ENCODE measurements around the gene B3GNT4. TPM values are rescaled to one million over a fixed set of nuclear protein-coding genes. Genes with fewer than 3 reads are reported as not detected.

The B3GNT4 gene
- polyA plus RNA-seq, 1 donor from 2014 or later: 1.8 TPM

DNA sequence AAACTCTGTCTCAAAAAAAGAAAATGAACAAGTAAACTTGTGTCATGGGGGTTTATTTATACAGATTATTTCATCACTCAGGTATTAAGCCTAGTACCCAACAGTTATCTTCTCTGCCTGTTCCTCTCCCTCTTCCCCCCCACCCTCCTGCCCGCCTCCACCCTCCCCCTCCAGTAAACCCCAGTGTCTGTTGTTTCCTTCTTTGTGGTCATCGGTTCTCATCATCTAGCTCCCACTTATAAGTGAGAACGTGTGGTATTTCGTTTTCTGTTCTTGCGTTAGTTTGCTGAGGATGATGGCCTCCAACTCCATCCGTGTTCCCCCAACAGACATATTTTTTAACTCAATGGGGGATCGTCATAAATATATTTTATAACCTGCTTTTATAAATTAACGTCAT is 41.8 kb upstream of the B3GNT4 start:
- no peaks in the 10 kb centered on the region for H3F3A ChIP-seq (ENCODE audit: insufficient read depth, low read length, poor library complexity, severe bottlenecking)
- H2AFZ ChIP-seq (ENCODE audit: low read depth, low read length): no peak overlapping the region
- H3K4me3 ChIP-seq (ENCODE audit: low read length): no peak overlapping the region
- no peaks in the 10 kb centered on the region for H3K36me3 ChIP-seq (ENCODE audit: insufficient read depth, low read length)
- H3K9ac ChIP-seq (ENCODE audit: low read length): no peak overlapping the region
- H4K20me1 ChIP-seq (ENCODE audit: insufficient read depth): no peaks in the 10 kb centered on the region
- H3K9me2 ChIP-seq (ENCODE audit: insufficient read depth, low read length): no peaks in the 10 kb centered on the region
- H3K27me3 ChIP-seq (ENCODE audit: insufficient read depth, low read depth, low read length): no peaks in the 10 kb centered on the region
- H3K4me2 ChIP-seq (ENCODE audit: low read length): no peak overlapping the region
- H3K9me3 ChIP-seq (ENCODE audit: low read length): no peaks in the 10 kb centered on the region
- no peaks in the 10 kb centered on the region for H3K79me2 ChIP-seq (replicated peaks; ENCODE audit: insufficient read depth, low read length)
- no peak overlapping the region for H3K27ac ChIP-seq (ENCODE audit: low read length)
- no peak for TF ChIP-seq POLR2AphosphoS5 (IDR thresholded peaks at IDR 0.05)
- TF ChIP-seq, protein P1, sequence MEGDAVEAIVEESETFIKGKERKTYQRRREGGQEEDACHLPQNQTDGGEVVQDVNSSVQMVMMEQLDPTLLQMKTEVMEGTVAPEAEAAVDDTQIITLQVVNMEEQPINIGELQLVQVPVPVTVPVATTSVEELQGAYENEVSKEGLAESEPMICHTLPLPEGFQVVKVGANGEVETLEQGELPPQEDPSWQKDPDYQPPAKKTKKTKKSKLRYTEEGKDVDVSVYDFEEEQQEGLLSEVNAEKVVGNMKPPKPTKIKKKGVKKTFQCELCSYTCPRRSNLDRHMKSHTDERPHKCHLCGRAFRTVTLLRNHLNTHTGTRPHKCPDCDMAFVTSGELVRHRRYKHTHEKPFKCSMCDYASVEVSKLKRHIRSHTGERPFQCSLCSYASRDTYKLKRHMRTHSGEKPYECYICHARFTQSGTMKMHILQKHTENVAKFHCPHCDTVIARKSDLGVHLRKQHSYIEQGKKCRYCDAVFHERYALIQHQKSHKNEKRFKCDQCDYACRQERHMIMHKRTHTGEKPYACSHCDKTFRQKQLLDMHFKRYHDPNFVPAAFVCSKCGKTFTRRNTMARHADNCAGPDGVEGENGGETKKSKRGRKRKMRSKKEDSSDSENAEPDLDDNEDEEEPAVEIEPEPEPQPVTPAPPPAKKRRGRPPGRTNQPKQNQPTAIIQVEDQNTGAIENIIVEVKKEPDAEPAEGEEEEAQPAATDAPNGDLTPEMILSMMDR (IDR thresholded peaks at IDR 0.05; ENCODE audit: poor library complexity, severe bottlenecking): no peak
- no peak for TF ChIP-seq EP300 (conservative IDR thresholded peaks at IDR 0.05; ENCODE audit: poor library complexity, severe bottlenecking)
- no peak for TF ChIP-seq SMC3 (conservative IDR thresholded peaks at IDR 0.05; ENCODE audit: poor library complexity)

DNA sequence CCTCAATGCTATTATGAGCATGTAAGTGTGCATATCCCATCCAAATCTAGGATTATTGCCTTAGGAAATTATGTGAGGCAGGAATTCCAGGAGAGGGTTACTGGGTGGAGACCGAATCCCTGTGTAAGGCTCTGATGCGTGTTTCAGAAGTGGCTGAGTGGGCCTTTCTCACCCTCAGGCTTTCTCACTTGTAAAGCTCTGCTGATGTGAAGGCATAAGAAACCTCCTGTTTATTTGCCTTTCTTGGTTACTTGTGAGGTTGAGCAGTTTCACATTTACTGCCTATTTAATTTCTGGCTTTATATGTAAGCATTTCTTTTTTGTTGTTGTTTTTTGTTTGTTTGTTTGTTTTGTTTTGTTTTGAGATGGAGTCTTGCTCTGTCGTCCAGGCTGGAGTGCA is 40.5 kb upstream of the B3GNT4 start:
- Histone ChIP-seq H3F3A (ENCODE audit: insufficient read depth, low read length, poor library complexity, severe bottlenecking) (no peaks in the 10 kb centered on the region), H3K27ac (ENCODE audit: low read length) (no peak overlapping the region), H3K4me3 (ENCODE audit: low read length) (no peak overlapping the region), H2AFZ (ENCODE audit: low read depth, low read length) (no peak overlapping the region), H3K9ac (ENCODE audit: low read length) (no peak overlapping the region), H3K79me2 (replicated peaks; ENCODE audit: insufficient read depth, low read length) (no peaks in the 10 kb centered on the region), H3K9me3 (ENCODE audit: low read length) (no peaks in the 10 kb centered on the region), H3K36me3 (ENCODE audit: insufficient read depth, low read length) (no peaks in the 10 kb centered on the region), H4K20me1 (ENCODE audit: insufficient read depth) (no peaks in the 10 kb centered on the region), H3K9me2 (ENCODE audit: insufficient read depth, low read length) (no peaks in the 10 kb centered on the region), H3K4me2 (ENCODE audit: low read length) (no peak overlapping the region), H3K27me3 (ENCODE audit: insufficient read depth, low read depth, low read length) (no peaks in the 10 kb centered on the region)
- TF ChIP-seq RAD21 (conservative IDR thresholded peaks at IDR 0.05): no peak
- no peak for TF ChIP-seq SMC3 (conservative IDR thresholded peaks at IDR 0.05; ENCODE audit: poor library complexity)
- no peak for TF ChIP-seq MXI1 (conservative IDR thresholded peaks at IDR 0.05; ENCODE audit: poor library complexity, severe bottlenecking)
- TF ChIP-seq, protein P2, sequence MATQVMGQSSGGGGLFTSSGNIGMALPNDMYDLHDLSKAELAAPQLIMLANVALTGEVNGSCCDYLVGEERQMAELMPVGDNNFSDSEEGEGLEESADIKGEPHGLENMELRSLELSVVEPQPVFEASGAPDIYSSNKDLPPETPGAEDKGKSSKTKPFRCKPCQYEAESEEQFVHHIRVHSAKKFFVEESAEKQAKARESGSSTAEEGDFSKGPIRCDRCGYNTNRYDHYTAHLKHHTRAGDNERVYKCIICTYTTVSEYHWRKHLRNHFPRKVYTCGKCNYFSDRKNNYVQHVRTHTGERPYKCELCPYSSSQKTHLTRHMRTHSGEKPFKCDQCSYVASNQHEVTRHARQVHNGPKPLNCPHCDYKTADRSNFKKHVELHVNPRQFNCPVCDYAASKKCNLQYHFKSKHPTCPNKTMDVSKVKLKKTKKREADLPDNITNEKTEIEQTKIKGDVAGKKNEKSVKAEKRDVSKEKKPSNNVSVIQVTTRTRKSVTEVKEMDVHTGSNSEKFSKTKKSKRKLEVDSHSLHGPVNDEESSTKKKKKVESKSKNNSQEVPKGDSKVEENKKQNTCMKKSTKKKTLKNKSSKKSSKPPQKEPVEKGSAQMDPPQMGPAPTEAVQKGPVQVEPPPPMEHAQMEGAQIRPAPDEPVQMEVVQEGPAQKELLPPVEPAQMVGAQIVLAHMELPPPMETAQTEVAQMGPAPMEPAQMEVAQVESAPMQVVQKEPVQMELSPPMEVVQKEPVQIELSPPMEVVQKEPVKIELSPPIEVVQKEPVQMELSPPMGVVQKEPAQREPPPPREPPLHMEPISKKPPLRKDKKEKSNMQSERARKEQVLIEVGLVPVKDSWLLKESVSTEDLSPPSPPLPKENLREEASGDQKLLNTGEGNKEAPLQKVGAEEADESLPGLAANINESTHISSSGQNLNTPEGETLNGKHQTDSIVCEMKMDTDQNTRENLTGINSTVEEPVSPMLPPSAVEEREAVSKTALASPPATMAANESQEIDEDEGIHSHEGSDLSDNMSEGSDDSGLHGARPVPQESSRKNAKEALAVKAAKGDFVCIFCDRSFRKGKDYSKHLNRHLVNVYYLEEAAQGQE (IDR thresholded peaks at IDR 0.05; ENCODE audit: borderline replicate concordance): no peak
- TF ChIP-seq POLR2AphosphoS5 (IDR thresholded peaks at IDR 0.05): no peak
- TF ChIP-seq EZH2 (IDR thresholded peaks at IDR 0.05; ENCODE audit: borderline replicate concordance, insufficient read depth, low read length, poor library complexity, severe bottlenecking): no peak
- TF ChIP-seq TAF1 (IDR thresholded peaks at IDR 0.05; ENCODE audit: low read depth): no peak
- TF ChIP-seq, protein P1 (IDR thresholded peaks at IDR 0.05; ENCODE audit: poor library complexity, severe bottlenecking): no peak
- TF ChIP-seq EP300 (conservative IDR thresholded peaks at IDR 0.05; ENCODE audit: poor library complexity, severe bottlenecking): no peak

Data from neural cell (in vitro differentiated cells).